ENCODE results near the gene ATP9A.

DNA sequence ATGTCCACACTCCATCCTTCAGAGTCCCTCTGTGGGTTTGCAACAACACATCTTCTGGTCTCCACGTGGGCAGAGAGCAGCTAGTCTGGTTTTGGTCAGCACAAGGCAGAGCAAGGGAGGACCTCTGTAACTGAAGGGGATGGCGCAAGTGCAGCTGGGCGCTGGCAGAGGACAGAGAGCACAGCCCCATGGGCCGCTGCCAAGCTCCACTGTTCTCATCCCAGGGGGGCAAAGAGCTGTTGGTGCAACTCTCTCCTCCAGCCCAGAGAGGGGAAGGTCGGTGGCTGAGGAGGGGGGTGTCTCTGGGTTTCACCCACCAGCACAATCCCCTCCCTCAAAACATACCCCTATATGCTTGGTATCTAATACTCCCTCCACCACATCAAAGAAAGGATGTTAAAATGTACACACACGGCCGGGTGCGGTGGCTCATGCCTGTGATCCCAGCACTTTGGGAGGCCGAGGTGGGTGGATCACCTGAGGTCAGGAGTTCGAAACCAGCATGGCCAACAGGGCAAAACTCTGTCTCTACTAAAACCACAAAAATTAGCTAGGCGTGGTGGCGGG is 9.1 kb downstream of the ATP9A start:
- no peak for TF ChIP-seq CTCF (IDR thresholded peaks at IDR 0.05)
- no peak for TF ChIP-seq EZH2phosphoT487 (IDR thresholded peaks at IDR 0.05; ENCODE audit: borderline replicate concordance, low read depth)
- TF ChIP-seq GABPA (IDR thresholded peaks at IDR 0.05; ENCODE audit: low read depth), result no peak
- no peak for TF ChIP-seq YY1 (IDR thresholded peaks at IDR 0.05; ENCODE audit: low read depth)
- no peak for TF ChIP-seq RCOR1 (IDR thresholded peaks at IDR 0.05; ENCODE audit: low read length)
- TF ChIP-seq NRF1 (IDR thresholded peaks at IDR 0.05; ENCODE audit: low read depth, low read length), result no peak
